GM12891 (cell line): ENCODE data around the gene HSPBP1. TPM values are rescaled to one million over a fixed set of nuclear protein-coding genes. Genes with fewer than 3 reads are reported as not detected.
"Not testable (repeated sequence)": the region's sequence is repeated elsewhere in the genome, so short reads cannot be mapped to it uniquely, and the experiment has no call there.

Experiments
- DNase-seq: peaks from one replicate; pipeline ENCODE4 v3.0.0; 2011; ENCODE audit warnings: low spot score; ENCODE audit not compliant: insufficient read length
- FAIRE-seq: peaks from 2 replicates; lab custom pipeline; 2011; peaks lifted over from hg19 to GRCh38; lab: Jason Lieb, UNC
- PAX5 ChIP-seq: IDR thresholded peaks from 2 replicates; pipeline ENCODE4 v1.6.1; 2011; ENCODE audit warnings: low read length, moderate library complexity, mild to moderate bottlenecking; ENCODE audit not compliant: insufficient read depth, severe bottlenecking
- POLR2A ChIP-seq: IDR thresholded peaks from 2 replicates; pipeline ENCODE4 v1.6.1; 2011; ENCODE audit warnings: low read depth, low read length, control low read depth
- POLR2AphosphoS5 ChIP-seq: IDR thresholded peaks from 2 replicates; pipeline ENCODE4 v1.6.1; 2011; ENCODE audit warnings: low read depth, low read length, control low read depth
- POU2F2 ChIP-seq: IDR thresholded peaks from 2 replicates; pipeline ENCODE4 v1.6.1; 2011; ENCODE audit warnings: low read depth, mild to moderate bottlenecking, control low read depth, low read length, moderate library complexity
- SPI1 ChIP-seq: IDR thresholded peaks from 2 replicates; pipeline ENCODE4 v1.6.1; 2011; ENCODE audit warnings: low read depth, low read length, control low read depth
- TAF1 ChIP-seq: IDR thresholded peaks from 2 replicates; pipeline ENCODE4 v1.6.1; 2011; ENCODE audit warnings: low read depth, low read length, control low read depth
- polyA plus RNA-seq: library from polyadenylated mRNA; unstranded; fragments of >200 nt; gene quantifications from one replicate; pipeline ENCODE4 v1.2.1, GENCODE V29; 2012; ENCODE audit warnings: low read depth, missing spikeins, inconsistent platforms; ENCODE audit not compliant: missing spikeins

Gene HSPBP1
- 11.8 TPM for polyA plus RNA-seq

GRCh38 chr19:55279770-55280643, at the start of gene HSPBP1:
Gene HSPBP1 (minus strand): TSS chr19:55280110. CDS start chr19:55279608, 502 bp downstream.
- peak; percentile 99 for FAIRE-seq
- DNase-seq = peak; percentile 78
- TF ChIP-seq TAF1 (peak; percentile 89), SPI1 (no peak), POU2F2 (0 out of 2 replicates have a peak, but pooled peaks have one; percentile 48), POLR2AphosphoS5 (peak; percentile 81), PAX5 (peak; percentile 88), POLR2A (peak; percentile 71; the same call in 1 of the 2 replicates)

- not testable (repeated sequence) for FAIRE-seq, DNase-seq
Observed at GRCh38 chr19:55328774-55329318, 48.9 kb upstream of the HSPBP1 start.

DNA sequence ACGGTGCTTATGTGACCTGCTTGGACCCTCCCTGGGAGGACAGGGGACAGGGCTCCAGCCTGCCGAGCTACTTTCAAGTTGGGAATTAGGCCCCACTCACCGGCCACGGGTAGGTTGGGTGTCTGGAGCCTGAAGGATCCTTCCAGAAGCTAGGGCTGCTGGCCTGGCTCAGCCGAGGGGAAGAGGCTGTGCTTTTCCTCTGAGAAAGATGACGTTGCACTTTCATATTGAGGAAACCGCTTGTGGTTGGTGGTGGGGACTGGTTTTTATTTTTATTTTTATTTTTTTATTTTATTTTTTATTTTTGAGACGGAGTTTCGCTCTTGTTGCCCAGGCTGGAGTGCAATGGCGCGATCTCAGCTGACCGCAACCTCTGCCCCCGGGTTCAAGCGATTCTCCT, 45.3 kb upstream of the HSPBP1 start, which contains the start of gene TMEM150B:
TMEM150B (minus strand) TSS at position 170 of the 400 bp plus-strand sequence. CDS start 4,305 bp downstream, outside the sequence.
- FAIRE-seq (no peak), DNase-seq (no peak)
- no peak for TF ChIP-seq SPI1

DNA sequence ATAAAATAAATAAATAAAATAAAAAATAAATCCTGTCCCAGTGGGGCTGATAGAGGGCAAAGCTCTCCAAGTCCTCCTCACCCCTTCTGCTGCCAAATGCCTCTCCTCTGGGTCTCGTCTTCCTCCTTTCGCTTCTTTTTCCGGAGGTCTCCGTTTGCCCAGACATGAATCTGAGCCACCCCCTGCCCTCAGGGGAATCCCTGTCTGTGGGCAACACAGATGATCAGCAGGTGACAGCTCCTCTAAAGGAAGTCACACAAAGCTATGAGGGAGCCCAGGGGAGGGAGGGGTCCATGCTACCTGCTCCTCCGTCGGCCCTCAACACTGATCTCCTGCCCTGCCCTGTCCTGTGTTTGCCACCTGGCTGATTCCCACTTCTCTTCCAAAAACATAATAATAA, 44.8 kb upstream of the HSPBP1 start:
- no peak for TF ChIP-seq POLR2AphosphoS5
- TF ChIP-seq POU2F2 = no peak
- no peak for TF ChIP-seq SPI1
- TF ChIP-seq POLR2A = no peak
- no peak for TF ChIP-seq PAX5
- no peak for TF ChIP-seq TAF1
- DNase-seq = no peak
- FAIRE-seq = no peak

DNA sequence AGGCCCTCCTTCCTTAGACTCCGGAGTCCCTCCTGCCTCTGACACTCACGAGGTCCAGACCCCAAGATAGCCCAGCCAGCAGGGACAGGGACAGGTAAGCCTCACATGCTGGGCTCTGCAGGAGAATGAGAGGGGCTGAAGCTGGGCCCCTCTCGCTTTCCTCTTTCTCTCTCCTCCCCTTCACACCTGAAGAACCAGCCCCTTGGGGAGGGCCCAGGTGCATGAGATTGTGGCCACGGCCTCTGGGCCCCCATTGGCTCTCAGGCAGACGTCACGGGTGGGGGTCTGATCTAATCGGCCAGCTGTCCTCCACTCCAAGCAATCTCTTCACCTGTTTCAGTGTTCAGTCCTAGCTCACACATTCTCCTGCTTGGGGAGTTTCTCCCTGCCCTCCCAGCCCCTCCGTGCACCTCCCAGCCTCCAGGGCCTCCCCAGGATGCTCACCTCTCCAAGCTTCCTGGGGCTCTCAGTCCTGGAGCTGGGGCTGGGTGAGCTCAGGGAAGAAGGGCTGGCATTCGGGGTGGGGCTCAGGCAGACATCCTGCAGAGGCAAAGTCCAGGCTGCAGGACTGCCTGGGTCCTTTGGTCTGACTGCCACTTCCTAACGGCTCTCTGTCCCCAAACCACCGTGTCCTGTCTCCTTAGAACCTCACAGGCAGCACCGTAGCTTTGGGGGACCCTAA, 42.4 kb upstream of the HSPBP1 start:
- FAIRE-seq = no peak
- TF ChIP-seq POLR2AphosphoS5 = no peak
- TF ChIP-seq TAF1 = no peak
- no peak for TF ChIP-seq POU2F2
- no peak for TF ChIP-seq PAX5
- no peak for TF ChIP-seq POLR2A
- TF ChIP-seq SPI1 = no peak
- no peak for DNase-seq

DNA sequence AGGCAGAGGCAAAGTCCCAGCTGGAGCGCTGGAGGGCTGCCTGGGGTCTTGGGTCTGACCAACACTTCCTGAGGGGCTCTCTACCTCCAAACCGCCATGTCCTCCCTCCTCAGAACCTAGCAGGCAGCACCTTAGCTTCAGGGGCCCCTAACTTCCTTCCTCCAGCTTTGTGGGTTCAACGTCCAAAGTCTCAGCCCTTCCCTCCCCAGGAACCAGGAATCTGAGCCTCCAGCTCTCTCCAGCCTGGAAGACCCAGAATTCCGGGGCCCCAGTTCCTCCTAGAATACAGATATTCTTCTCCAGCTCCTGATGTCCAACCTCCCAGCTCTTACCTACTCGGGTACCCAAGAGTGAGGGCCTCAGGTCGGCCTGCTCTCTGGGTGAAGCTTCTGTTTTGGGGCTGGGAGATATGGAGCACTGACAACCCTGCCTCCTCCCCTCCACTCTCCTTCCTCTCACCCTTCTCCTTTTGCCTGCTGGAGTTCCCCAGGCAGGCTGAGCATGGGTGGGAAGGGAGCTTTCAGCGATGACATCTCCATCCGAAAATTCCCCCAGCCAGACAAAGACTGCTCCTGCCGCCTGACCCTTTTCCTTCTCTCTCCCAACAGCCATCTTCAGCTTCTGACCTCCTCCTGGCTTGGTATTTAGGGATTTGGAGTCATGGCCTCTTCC, 41.7 kb upstream of the HSPBP1 start:
- FAIRE-seq = no peak
- DNase-seq = no peak
- TF ChIP-seq POLR2A = no peak
- no peak for TF ChIP-seq POU2F2
- no peak for TF ChIP-seq PAX5
- no peak for TF ChIP-seq POLR2AphosphoS5

DNA sequence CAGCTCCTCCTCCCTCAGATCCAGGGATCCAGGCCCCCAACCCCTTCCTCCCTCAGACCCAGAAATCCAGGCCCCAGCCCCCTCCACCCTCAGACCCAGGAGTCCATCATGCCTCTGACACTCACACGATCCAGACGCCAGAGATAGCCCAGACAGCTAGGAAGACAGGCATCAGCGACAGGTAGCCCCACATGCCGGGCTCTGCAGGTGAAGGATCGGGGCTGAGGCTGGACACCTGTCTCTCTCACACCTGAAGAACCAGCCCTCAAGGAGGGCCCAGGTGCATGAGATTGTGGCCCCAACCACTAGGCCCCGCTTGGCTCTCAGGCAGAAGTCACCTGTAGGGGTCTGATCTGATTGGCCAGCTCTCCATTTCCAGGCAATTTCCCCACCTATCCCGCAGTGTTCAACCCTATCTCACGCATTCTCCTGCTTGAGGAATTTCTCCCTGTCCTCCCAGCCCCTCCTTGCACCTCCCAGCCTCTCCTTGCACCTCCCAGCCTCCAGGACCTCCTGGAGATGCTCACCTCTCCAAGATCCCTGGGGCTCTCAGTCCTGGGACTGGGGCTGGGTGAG, 41.0 kb upstream of the HSPBP1 start:
- FAIRE-seq (no peak), DNase-seq (no peak)
- TF ChIP-seq POLR2AphosphoS5 (no peak), PAX5 (no peak), POLR2A (no peak), TAF1 (no peak), POU2F2 (no peak), SPI1 (no peak)

GRCh38 chr19:55319785-55320184, 39.9 kb upstream of the HSPBP1 start:
- FAIRE-seq (no peak), DNase-seq (no peak)
- no peak for TF ChIP-seq POU2F2
- no peak for TF ChIP-seq SPI1
- TF ChIP-seq POLR2A = no peak
- no peak for TF ChIP-seq POLR2AphosphoS5
- no peak for TF ChIP-seq TAF1
- TF ChIP-seq PAX5 = no peak

- no peak for TF ChIP-seq PAX5
- no peak for FAIRE-seq
- no peak for DNase-seq
Observed at GRCh38 chr19:55316646-55317045, 36.7 kb upstream of the HSPBP1 start.
